Breast epithelium (tissue), 3 donors: ENCODE data around the gene GABARAPL2.

Experiments used
- CTCF ChIP-seq, 3 donors: fragments of 450-650 bp; IDR thresholded peaks; one replicate each; pipeline ENCODE4 v1.5.1; 2016 to 2017; ENCODE audit warnings: antibody characterized with exemption in 3 of 3, mild to moderate bottlenecking in 3 of 3, moderate library complexity in 3 of 3
- POLR2AphosphoS5 ChIP-seq, 3 donors: sonication (generic); formaldehyde crosslinking; IDR thresholded peaks; one replicate each; pipeline ENCODE4 v1.6.1; 2017; ENCODE audit warnings: antibody characterized with exemption in 3 of 3

GRCh38 chr16:75565640-75566039, 539 bp upstream of the GABARAPL2 start:
- TF ChIP-seq POLR2AphosphoS5 (IDR thresholded peaks at IDR 0.05) (no peak), CTCF (IDR thresholded peaks at IDR 0.05) (no peak)
